Heart left ventricle (tissue), 13 donors: ENCODE results near the gene LSM4.

Experiments used
- CTCF ChIP-seq, 12 donors: fragments of 200-600 bp; sonication (generic) in 4 of 12; IDR thresholded peaks; one replicate each; pipeline versions ENCODE4 v1.5.0 to v1.8.0; 2018 to 2022; ENCODE audit warnings: antibody characterized with exemption in 12 of 12, mild to moderate bottlenecking in 5 of 12
- POLR2A ChIP-seq, 2 donors: fragments of 450-650 bp; IDR thresholded peaks; one replicate each; pipeline ENCODE4 v1.6.1; 2017; ENCODE audit warnings: antibody characterized with exemption in 2 of 2, mild to moderate bottlenecking in 2 of 2, moderate library complexity in 2 of 2
- donor health status: ischemic (EF 13 %, LVEDD 7.1; RV severe dilation, severe dysfunction).
- donor health status: DM: no; HTN: yes; CAD: no.
- donor health status: DM: no; HTN: no; CAD: no.
- donor health status: ischemic (EF 25% LVEDD 6.9; RV normal size, moderate dysfunction).
- donor health status: ischemic (EF 25% LVEDD 5.7; RV mildly dilated, moderate dysfunction).
- donor health status: ischemic (EF 35%, LVEDD 5.7; RV mildly dilated, moderate dysfunction).
- donor health status: nonischemic (EF 11% LVEDD 7.7; RV severe dilation, severe dysfunction).
- donor health status: DM: yes; HTN: yes; CAD: no.
- donor health status: PGD.
- donor health status: ischemic (EF 29% LVEDD 5.4; RV normal size, mild dysfunction).
- donor health status: nonischemic (EF 23%, LVEDD 6.1; RV moderate dilation, normal function).

- TF ChIP-seq POLR2A (IDR thresholded peaks at IDR 0.05), result no peak
- TF ChIP-seq CTCF (IDR thresholded peaks at IDR 0.05), result no peak
Observed at GRCh38 chr19:18326772-18327171, 3.9 kb upstream of the LSM4 start.
